ENCODE results near the gene HGF.

The HGF gene

GRCh38 chr7:81802251-81802650 lies 32.4 kb upstream of the HGF start:
- ChIA-PET CTCF (interaction anchor here (0.6 kb wide), 1 partner anchor 22 kb away, joined by 4 read pairs; no protein-coding TSS in a partner anchor), POLR2A (ENCODE audit: low non-redundant PET) (no interaction called here)
- H3K27ac ChIP-seq: no peak overlapping the region
- TF ChIP-seq CTCF (conservative IDR thresholded peaks at IDR 0.05; ENCODE audit: low read depth): no peak
- DNase-seq (ENCODE audit: low spot score): no peak

- ChIA-PET CTCF (interaction anchor here (0.6 kb wide), 2 partner anchors 9 to 21 kb away, joined by 4 to 5 read pairs; no protein-coding TSS in a partner anchor), POLR2A (ENCODE audit: low non-redundant PET) (no interaction called here)
- no peak for DNase-seq (ENCODE audit: low spot score)
- no peak for TF ChIP-seq CTCF (conservative IDR thresholded peaks at IDR 0.05; ENCODE audit: low read depth)
- H3K27ac ChIP-seq: no peak overlapping the region
Observed at GRCh38 chr7:81801532-81801931, 31.7 kb upstream of the HGF start.

GRCh38 chr7:81791568-81792518 lies 22.0 kb upstream of the HGF start:
- POLR2A ChIA-PET (ENCODE audit: low non-redundant PET): no interaction called here

GRCh38 chr7:81790686-81791085 lies 20.8 kb upstream of the HGF start:
- ChIA-PET CTCF (interaction anchor here (0.7 kb wide), 1 partner anchor 1399 kb away, joined by 3 read pairs; no protein-coding TSS in a partner anchor), POLR2A (ENCODE audit: low non-redundant PET) (no interaction called here)
- TF ChIP-seq CTCF (conservative IDR thresholded peaks at IDR 0.05; ENCODE audit: low read depth): no peak
- DNase-seq (ENCODE audit: low spot score): no peak
- no peak overlapping the region for H3K27ac ChIP-seq

More at GRCh38 chr7:81791568-81792518, 22.0 kb upstream of the HGF start:
- TF ChIP-seq CTCF (conservative IDR thresholded peaks at IDR 0.05; ENCODE audit: low read depth): no peak
- H3K27ac ChIP-seq: no peak overlapping the region
- CTCF ChIA-PET: interaction anchor here (0.7 kb wide), 3 partner anchors 9 to 202 kb away, joined by 3 to 5 read pairs (median 3); no protein-coding TSS in a partner anchor
- no peak for DNase-seq (ENCODE audit: low spot score)

- DNase-seq (ENCODE audit: low spot score): no peak
- ChIA-PET POLR2A (ENCODE audit: low non-redundant PET) (no interaction called here), CTCF (interaction anchor here (0.6 to 0.7 kb wide), 2 partner anchors 799 to 1398 kb away, joined by 3 read pairs; no protein-coding TSS in a partner anchor)
- H3K27ac ChIP-seq: no peak overlapping the region
- TF ChIP-seq CTCF (conservative IDR thresholded peaks at IDR 0.05; ENCODE audit: low read depth): no peak
Observed at GRCh38 chr7:81790120-81790500, 20.3 kb upstream of the HGF start.

GRCh38 chr7:81789406-81790119 lies 19.7 kb upstream of the HGF start:
- TF ChIP-seq CTCF (conservative IDR thresholded peaks at IDR 0.05; ENCODE audit: low read depth): no peak
- DNase-seq (ENCODE audit: low spot score): no peak
- ChIA-PET POLR2A (ENCODE audit: low non-redundant PET) (no interaction called here), CTCF (interaction anchor here (0.6 kb wide), 2 partner anchors 8 to 800 kb away, joined by 3 to 4 read pairs; no protein-coding TSS in a partner anchor)
- H3K27ac ChIP-seq: no peak overlapping the region

Data from RWPE1 (cell line).